AG09309 (cell line): ENCODE data around the gene ZER1.

ENCODE experiments used
- DNase-seq: peaks from one replicate; pipeline ENCODE4 v3.0.0-alpha.2; 2010; ENCODE audit warnings: low read depth
- H3K4me3 ChIP-seq: 2 replicates; pipeline ENCODE4 v1.5.1; 2011; ENCODE audit warnings: mild to moderate bottlenecking, low read depth, low read length, moderate library complexity; ENCODE audit not compliant: control insufficient read depth
- TF ChIP-seq, protein P1 (sequence below): IDR thresholded peaks from 2 replicates; pipeline ENCODE4 v1.5.1; 2011; ENCODE audit warnings: mild to moderate bottlenecking, low read depth, low read length, inconsistent platforms; ENCODE audit not compliant: insufficient read depth, control insufficient read depth; ENCODE audit errors: missing control alignments

ZER1 gene

DNA sequence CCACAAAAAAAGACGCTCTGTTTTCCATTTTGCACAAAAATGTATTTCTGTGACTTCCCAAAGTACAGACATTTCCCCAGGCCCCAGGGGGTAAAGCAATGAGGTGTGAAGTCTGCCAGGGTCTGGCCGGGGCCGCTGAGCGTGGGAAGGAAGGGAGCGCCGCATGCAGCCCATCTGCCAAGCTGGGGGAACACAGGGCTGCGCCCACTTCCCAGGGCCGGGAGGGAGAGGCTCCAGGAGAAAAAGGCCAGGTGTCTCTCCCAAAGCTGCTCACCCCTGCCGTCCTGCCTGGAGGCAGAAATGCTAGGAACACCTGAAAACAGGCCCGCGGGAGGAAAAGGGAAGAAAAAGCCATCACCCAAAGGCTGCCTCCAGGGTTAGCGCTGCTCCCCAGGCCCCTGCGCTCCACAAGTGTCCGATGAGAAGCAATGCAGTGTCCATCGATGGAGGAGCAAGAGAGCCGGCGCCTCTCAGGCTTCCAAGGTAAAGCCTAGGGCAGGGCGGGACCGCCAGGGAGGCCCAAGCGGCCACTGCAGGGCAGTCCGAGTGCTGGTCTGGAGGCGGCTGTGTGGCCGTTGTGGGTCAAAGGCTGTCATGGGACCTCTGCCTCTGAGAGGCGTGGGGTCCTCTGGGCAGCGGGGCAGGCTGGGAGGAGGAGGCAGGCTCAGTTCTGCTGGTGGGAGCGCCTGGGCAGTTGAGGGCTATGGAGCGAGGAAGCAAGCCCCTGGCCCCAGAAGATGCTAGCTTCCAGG, 41.8 kb downstream of the ZER1 start:
- H3K4me3 ChIP-seq, result no peak overlapping the region
- no peak for DNase-seq
- TF ChIP-seq, protein P1, sequence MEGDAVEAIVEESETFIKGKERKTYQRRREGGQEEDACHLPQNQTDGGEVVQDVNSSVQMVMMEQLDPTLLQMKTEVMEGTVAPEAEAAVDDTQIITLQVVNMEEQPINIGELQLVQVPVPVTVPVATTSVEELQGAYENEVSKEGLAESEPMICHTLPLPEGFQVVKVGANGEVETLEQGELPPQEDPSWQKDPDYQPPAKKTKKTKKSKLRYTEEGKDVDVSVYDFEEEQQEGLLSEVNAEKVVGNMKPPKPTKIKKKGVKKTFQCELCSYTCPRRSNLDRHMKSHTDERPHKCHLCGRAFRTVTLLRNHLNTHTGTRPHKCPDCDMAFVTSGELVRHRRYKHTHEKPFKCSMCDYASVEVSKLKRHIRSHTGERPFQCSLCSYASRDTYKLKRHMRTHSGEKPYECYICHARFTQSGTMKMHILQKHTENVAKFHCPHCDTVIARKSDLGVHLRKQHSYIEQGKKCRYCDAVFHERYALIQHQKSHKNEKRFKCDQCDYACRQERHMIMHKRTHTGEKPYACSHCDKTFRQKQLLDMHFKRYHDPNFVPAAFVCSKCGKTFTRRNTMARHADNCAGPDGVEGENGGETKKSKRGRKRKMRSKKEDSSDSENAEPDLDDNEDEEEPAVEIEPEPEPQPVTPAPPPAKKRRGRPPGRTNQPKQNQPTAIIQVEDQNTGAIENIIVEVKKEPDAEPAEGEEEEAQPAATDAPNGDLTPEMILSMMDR, result no peak

DNA sequence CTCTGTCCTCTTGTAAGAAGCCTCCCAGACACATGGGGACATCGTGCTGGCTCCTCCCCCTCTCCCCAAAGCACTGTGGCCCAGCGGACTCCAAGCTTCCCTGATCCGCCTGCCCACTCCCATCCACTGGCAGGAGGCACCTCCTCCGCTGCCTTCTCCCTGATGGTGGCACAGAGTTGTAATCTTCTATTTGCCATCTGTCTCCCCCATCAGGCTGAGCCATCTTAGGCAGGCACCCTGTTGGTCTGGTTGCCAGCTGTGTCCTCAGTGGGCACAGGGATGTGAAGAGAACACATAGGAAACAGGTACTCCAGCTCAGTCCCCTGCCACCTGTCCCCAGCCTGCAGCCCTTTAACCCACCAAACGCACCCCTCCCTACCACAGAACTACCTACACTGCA, 42.4 kb downstream of the ZER1 start:
- DNase-seq, result no peak
- no peak overlapping the region for H3K4me3 ChIP-seq
- TF ChIP-seq, protein P1, result no peak

DNA sequence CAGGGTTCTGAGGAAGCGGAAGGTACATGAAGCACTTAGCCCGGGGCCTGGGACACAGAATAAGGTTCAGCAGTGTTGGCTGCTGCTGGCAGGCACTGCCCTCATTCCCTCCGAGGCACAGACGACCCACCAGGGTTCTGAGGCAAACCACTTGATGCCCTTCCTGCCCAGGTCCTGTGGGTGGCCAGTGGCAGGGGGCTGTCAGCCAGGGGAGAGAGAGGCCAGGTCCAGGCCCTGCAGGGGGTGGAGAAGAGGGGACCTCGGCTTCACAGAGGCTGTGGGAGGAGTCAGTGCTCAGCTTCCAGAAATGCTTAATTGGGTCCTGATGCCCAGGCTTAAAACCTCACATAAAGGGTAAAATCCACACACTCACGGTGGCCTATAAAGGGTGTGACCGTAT, 43.4 kb downstream of the ZER1 start:
- TF ChIP-seq, protein P1, result no peak
- H3K4me3 ChIP-seq, result no peak overlapping the region
- DNase-seq, result no peak

DNA sequence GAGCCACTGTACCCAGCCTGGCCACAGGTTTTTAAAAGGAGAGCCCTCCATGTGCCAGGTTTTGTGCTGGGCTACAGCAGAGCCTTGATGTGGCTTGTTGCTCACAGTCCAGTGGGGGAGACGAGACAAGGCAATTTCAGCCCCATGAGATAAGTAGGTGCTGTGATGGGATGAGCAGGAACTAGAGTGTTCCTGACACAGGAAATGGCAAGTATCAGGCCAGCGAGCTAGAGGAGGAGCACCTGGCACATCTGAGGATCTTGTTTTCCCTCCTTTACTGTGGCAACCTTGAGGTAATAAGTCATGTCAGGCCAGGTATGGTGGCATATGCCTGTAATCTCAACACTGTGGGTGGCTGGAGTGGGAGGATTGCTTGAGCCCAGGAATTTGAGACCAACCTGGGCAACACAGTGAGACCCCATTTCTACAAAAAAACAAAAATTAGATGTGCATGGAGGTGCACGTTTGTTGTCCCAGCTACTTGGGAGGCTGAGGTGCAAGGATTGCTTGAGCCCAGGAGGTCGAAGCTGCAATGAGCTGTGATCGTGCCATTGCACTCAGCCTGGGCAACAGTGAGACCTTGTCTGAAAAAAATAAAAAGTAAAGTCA, 44.0 kb downstream of the ZER1 start:
- DNase-seq, result no peak
- TF ChIP-seq, protein P1, result no peak
- H3K4me3 ChIP-seq, result no peak overlapping the region

DNA sequence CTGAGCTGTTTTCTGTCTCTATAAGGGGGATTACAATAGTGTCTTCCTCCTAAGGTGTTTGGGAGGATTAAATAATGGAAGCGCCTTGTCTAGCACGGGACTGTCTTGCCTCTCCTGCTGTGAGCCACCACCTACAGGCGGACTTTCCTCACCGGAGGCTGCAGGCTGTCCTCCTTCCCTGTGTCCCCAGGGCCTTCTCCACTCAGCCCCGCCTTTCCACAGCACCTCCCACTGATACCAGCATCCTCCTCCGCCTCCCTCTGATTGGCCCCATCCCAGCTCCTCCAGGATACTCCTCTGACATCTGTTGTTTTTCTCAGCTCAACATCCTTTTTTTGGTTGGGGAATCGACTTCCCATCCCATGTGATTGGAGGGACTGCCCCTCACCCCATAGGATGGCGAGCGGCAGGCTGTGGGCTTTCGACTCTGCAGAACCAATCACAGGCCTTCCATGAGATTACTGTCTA, 46.9 kb downstream of the ZER1 start:
- peak overlapping the region; percentile 83 for H3K4me3 ChIP-seq
- DNase-seq, result no peak
- TF ChIP-seq, protein P1, result no peak

DNA sequence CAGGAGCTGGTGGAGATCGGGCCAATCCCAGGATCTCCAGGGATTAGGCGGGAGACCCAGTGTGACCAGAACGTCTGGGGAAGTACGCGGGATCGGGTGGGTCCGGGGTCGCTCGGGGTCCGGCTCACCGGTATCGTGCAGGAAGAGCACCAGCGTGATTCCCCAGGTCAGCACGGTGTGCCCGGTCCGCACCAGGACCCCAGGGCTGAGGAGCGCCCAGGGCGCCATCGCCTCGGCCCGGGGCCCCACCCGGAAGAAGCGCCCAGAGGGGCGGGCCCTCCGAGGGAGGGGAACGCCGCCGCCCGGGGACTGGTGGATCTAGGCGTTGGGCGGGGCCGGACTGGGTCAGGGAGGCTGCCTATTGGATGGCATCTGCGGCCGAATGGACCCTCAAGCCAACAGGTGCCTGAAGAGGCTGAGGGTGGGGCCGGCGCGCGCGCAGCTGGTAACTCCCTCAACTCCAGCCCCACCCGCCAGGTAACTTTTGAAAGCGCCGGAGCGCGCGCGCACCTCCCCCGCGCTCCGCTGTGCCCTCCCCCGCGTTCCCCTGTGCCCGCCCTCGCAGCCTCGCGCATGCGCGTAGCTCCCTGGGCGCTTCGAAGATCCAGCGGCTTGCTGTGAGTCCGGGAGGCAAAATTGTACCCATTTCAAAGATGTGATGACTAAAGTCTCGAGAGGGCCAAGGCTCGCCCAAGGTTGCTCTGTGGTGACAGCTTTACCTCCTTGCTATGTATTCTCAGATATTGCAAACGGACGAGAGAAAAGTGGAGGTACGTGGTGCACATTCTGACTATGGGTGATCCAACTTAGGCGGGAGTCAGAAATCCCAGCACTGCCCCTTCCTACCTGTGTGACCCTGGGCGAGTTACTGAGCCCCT, 47.6 kb downstream of the ZER1 start, which contains the start of gene ZDHHC12:
Gene ZDHHC12, minus strand, starts transcription at position 262 of the 878 bp plus-strand sequence. Its CDS starts 34 bp downstream, at position 228.
- H3K4me3 ChIP-seq, result peak within 1 kb of the TSS; percentile 83
- TF ChIP-seq, protein P1, result no peak
- peak; percentile 38 for DNase-seq
